ENCODE data around the gene RGPD5. TPM values are rescaled to one million over a fixed set of nuclear protein-coding genes. Genes with fewer than 3 reads are reported as not detected.
"Not testable (repeated sequence)": the region's sequence is repeated elsewhere in the genome, so short reads cannot be mapped to it uniquely, and the experiment has no call there.

RGPD5 gene
- total RNA-seq (2021) = 35.4 and 60.6 TPM in 2 replicates
- Bru-seq, nascent RNA = percentile 15 among the genes with signal in this experiment
- BruChase-seq, experiment 1, labeled RNA remaining after a 2-hour chase = percentile 11 among the genes with signal in this experiment
- BruChase-seq, experiment 2, labeled RNA remaining after a 6-hour chase = percentile 8 among the genes with signal in this experiment
- long read RNA-seq, partial matches to known transcripts = 3 of 5 reads
- long read RNA-seq, other reads (novel, unspliced or antisense) = 2 of 5 reads

- H3K36me3 ChIP-seq (ENCODE audit: low read depth); H3K27ac ChIP-seq; POLR2A ChIA-PET (ENCODE audit: unreplicated experiment); intact Hi-C loops (cut with micrococcal nuclease; ENCODE audit: unreplicated experiment); DNase-seq; H2AFZ ChIP-seq; H3K79me2 ChIP-seq (ENCODE audit: low read depth); H4K20me1 ChIP-seq (ENCODE audit: insufficient read depth); H3F3A ChIP-seq (ENCODE audit: insufficient read depth, low read depth); H3K9me2 ChIP-seq (ENCODE audit: insufficient read depth); H3K27me3 ChIP-seq (ENCODE audit: insufficient read depth, low read depth); CTCF ChIA-PET; H3K9me3 ChIP-seq (ENCODE audit: insufficient read depth, low read depth); H3K4me3 ChIP-seq; H3K4me2 ChIP-seq; H3K4me1 ChIP-seq (replicated peaks; ENCODE audit: insufficient read depth); BruUV-seq (replicated peaks): not testable (repeated sequence)
Observed at GRCh38 chr2:109794074-109794737, at the start of gene RGPD5. RGPD5 (plus strand) TSS chr2:109794305; CDS start chr2:109794466, 161 bp downstream.

- H3F3A ChIP-seq (ENCODE audit: insufficient read depth, low read depth); H3K4me1 ChIP-seq (replicated peaks; ENCODE audit: insufficient read depth); H4K20me1 ChIP-seq (ENCODE audit: insufficient read depth); DNase-seq; H2AFZ ChIP-seq; H3K9me3 ChIP-seq (ENCODE audit: insufficient read depth, low read depth); CTCF ChIA-PET; H3K36me3 ChIP-seq (ENCODE audit: low read depth); H3K79me2 ChIP-seq (ENCODE audit: low read depth); H3K27me3 ChIP-seq (ENCODE audit: insufficient read depth, low read depth); BruUV-seq (replicated peaks); POLR2A ChIA-PET (ENCODE audit: unreplicated experiment); H3K4me3 ChIP-seq; intact Hi-C loops (cut with micrococcal nuclease; ENCODE audit: unreplicated experiment); H3K4me2 ChIP-seq; H3K27ac ChIP-seq; H3K9me2 ChIP-seq (ENCODE audit: insufficient read depth): not testable (repeated sequence)
Observed at GRCh38 chr2:109751572-109751971, 42.5 kb upstream of the RGPD5 start.

GRCh38 chr2:109757163-109757824 is 36.8 kb upstream of the RGPD5 start:
- H3F3A ChIP-seq (ENCODE audit: insufficient read depth, low read depth); H2AFZ ChIP-seq; BruUV-seq (replicated peaks); H3K36me3 ChIP-seq (ENCODE audit: low read depth); H3K79me2 ChIP-seq (ENCODE audit: low read depth); H3K4me2 ChIP-seq; H3K4me1 ChIP-seq (replicated peaks; ENCODE audit: insufficient read depth); CTCF ChIA-PET; H3K9me3 ChIP-seq (ENCODE audit: insufficient read depth, low read depth); POLR2A ChIA-PET (ENCODE audit: unreplicated experiment); H3K4me3 ChIP-seq; H3K27me3 ChIP-seq (ENCODE audit: insufficient read depth, low read depth); H4K20me1 ChIP-seq (ENCODE audit: insufficient read depth); H3K9me2 ChIP-seq (ENCODE audit: insufficient read depth); DNase-seq; H3K27ac ChIP-seq; intact Hi-C loops (cut with micrococcal nuclease; ENCODE audit: unreplicated experiment): not testable (repeated sequence)

- H3K4me1 ChIP-seq (replicated peaks; ENCODE audit: insufficient read depth); H3K9me2 ChIP-seq (ENCODE audit: insufficient read depth); H3K79me2 ChIP-seq (ENCODE audit: low read depth); H3K36me3 ChIP-seq (ENCODE audit: low read depth); H2AFZ ChIP-seq; H4K20me1 ChIP-seq (ENCODE audit: insufficient read depth); BruUV-seq (replicated peaks); intact Hi-C loops (cut with micrococcal nuclease; ENCODE audit: unreplicated experiment); H3K27me3 ChIP-seq (ENCODE audit: insufficient read depth, low read depth); H3K4me2 ChIP-seq; H3K4me3 ChIP-seq; H3F3A ChIP-seq (ENCODE audit: insufficient read depth, low read depth); POLR2A ChIA-PET (ENCODE audit: unreplicated experiment); H3K27ac ChIP-seq; H3K9me3 ChIP-seq (ENCODE audit: insufficient read depth, low read depth); CTCF ChIA-PET: not testable (repeated sequence)
- DNase-seq = peak in 1 of 2 experiments; percentile 26
Observed at GRCh38 chr2:109760265-109761042, 33.7 kb upstream of the RGPD5 start.

GRCh38 chr2:109761043-109761454 is 33.1 kb upstream of the RGPD5 start:
- BruUV-seq (replicated peaks); H3K4me3 ChIP-seq; H3K79me2 ChIP-seq (ENCODE audit: low read depth); H3F3A ChIP-seq (ENCODE audit: insufficient read depth, low read depth); H4K20me1 ChIP-seq (ENCODE audit: insufficient read depth); H3K9me2 ChIP-seq (ENCODE audit: insufficient read depth); POLR2A ChIA-PET (ENCODE audit: unreplicated experiment); H3K36me3 ChIP-seq (ENCODE audit: low read depth); H3K27me3 ChIP-seq (ENCODE audit: insufficient read depth, low read depth); H3K4me2 ChIP-seq; H3K27ac ChIP-seq; DNase-seq; CTCF ChIA-PET; H2AFZ ChIP-seq; H3K4me1 ChIP-seq (replicated peaks; ENCODE audit: insufficient read depth); H3K9me3 ChIP-seq (ENCODE audit: insufficient read depth, low read depth); intact Hi-C loops (cut with micrococcal nuclease; ENCODE audit: unreplicated experiment): not testable (repeated sequence)

- H3K4me3 ChIP-seq; H3K9me2 ChIP-seq (ENCODE audit: insufficient read depth); BruUV-seq (replicated peaks); H3F3A ChIP-seq (ENCODE audit: insufficient read depth, low read depth); POLR2A ChIA-PET (ENCODE audit: unreplicated experiment); H4K20me1 ChIP-seq (ENCODE audit: insufficient read depth); CTCF ChIA-PET; intact Hi-C loops (cut with micrococcal nuclease; ENCODE audit: unreplicated experiment); H3K4me2 ChIP-seq; H3K9me3 ChIP-seq (ENCODE audit: insufficient read depth, low read depth); H3K4me1 ChIP-seq (replicated peaks; ENCODE audit: insufficient read depth); H3K27ac ChIP-seq; H3K36me3 ChIP-seq (ENCODE audit: low read depth); H2AFZ ChIP-seq; DNase-seq; H3K27me3 ChIP-seq (ENCODE audit: insufficient read depth, low read depth); H3K79me2 ChIP-seq (ENCODE audit: low read depth): not testable (repeated sequence)
Observed at GRCh38 chr2:109761976-109762375, 32.1 kb upstream of the RGPD5 start.

GRCh38 chr2:109766074-109766473 is 28.0 kb upstream of the RGPD5 start:
- POLR2A ChIA-PET (ENCODE audit: unreplicated experiment) = not testable (repeated sequence)

More at GRCh38 chr2:109766074-109766473, 28.0 kb upstream of the RGPD5 start:
- H3K4me2 ChIP-seq; H3K4me1 ChIP-seq (replicated peaks; ENCODE audit: insufficient read depth); H3F3A ChIP-seq (ENCODE audit: insufficient read depth, low read depth); H3K27me3 ChIP-seq (ENCODE audit: insufficient read depth, low read depth); H2AFZ ChIP-seq; H3K9me2 ChIP-seq (ENCODE audit: insufficient read depth); H3K4me3 ChIP-seq; CTCF ChIA-PET; DNase-seq; intact Hi-C loops (cut with micrococcal nuclease; ENCODE audit: unreplicated experiment); H3K9me3 ChIP-seq (ENCODE audit: insufficient read depth, low read depth); H3K79me2 ChIP-seq (ENCODE audit: low read depth); H3K36me3 ChIP-seq (ENCODE audit: low read depth); H4K20me1 ChIP-seq (ENCODE audit: insufficient read depth); BruUV-seq (replicated peaks); H3K27ac ChIP-seq: not testable (repeated sequence)
